Hepatocyte (in vitro differentiated cells): ENCODE results near the gene KRT86.

Source experiments
- EZH2 ChIP-seq: fragments of 200-600 bp; sonication (generic); IDR thresholded peaks from 2 replicates; pipeline ENCODE4 v1.6.1; 2016; ENCODE audit warnings: antibody characterized with exemption, mild to moderate bottlenecking, borderline replicate concordance
- TF ChIP-seq, protein P1 (sequence below): fragments of 200-600 bp; sonication (generic); IDR thresholded peaks from 2 replicates; pipeline ENCODE4 v1.5.1; 2016; ENCODE audit warnings: antibody characterized with exemption, mild to moderate bottlenecking; ENCODE audit not compliant: poor library complexity

- TF ChIP-seq, protein P1, sequence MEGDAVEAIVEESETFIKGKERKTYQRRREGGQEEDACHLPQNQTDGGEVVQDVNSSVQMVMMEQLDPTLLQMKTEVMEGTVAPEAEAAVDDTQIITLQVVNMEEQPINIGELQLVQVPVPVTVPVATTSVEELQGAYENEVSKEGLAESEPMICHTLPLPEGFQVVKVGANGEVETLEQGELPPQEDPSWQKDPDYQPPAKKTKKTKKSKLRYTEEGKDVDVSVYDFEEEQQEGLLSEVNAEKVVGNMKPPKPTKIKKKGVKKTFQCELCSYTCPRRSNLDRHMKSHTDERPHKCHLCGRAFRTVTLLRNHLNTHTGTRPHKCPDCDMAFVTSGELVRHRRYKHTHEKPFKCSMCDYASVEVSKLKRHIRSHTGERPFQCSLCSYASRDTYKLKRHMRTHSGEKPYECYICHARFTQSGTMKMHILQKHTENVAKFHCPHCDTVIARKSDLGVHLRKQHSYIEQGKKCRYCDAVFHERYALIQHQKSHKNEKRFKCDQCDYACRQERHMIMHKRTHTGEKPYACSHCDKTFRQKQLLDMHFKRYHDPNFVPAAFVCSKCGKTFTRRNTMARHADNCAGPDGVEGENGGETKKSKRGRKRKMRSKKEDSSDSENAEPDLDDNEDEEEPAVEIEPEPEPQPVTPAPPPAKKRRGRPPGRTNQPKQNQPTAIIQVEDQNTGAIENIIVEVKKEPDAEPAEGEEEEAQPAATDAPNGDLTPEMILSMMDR, result no peak
- no peak for TF ChIP-seq EZH2
These were observed 3.3 kb upstream of the KRT86 start for GRCh38 chr12:52271158-52271557.
